HepG2 (cell line): ENCODE measurements around the gene KLB. TPM values are rescaled to one million over a fixed set of nuclear protein-coding genes. Genes with fewer than 3 reads are reported as not detected.
A peak's percentile ranks its signal among the peaks of the same experiment; 100 is the strongest.

Source experiments
- MAF1 ChIP-seq: sonication (generic); formaldehyde crosslinking; IDR thresholded peaks from 2 replicates; pipeline ENCODE4 v1.5.0; 2020; ENCODE audit warnings: missing genetic modification reagents, borderline replicate concordance
- MTF2 ChIP-seq: sonication (generic); formaldehyde crosslinking; IDR thresholded peaks from 2 replicates; pipeline ENCODE4 v1.5.0; 2020; ENCODE audit warnings: missing genetic modification reagents, borderline replicate concordance
- POLR2A ChIP-seq, 2 experiments: IDR thresholded peaks; 2 replicates each; pipeline ENCODE4 v1.6.1; 2011; ENCODE audit warnings: low read depth in 2 of 2, low read length in 2 of 2, mild to moderate bottlenecking in 1 of 2, moderate library complexity in 1 of 2; ENCODE audit not compliant: insufficient read depth in 1 of 2
- POLR2G ChIP-seq: fragments of 200-400 bp; formaldehyde crosslinking; IDR thresholded peaks from 2 replicates; pipeline ENCODE4 v1.6.1; 2018; ENCODE audit warnings: mild to moderate bottlenecking, low read depth, low read length, moderate library complexity
- PRPF4 ChIP-seq: fragments of 200-400 bp; formaldehyde crosslinking; IDR thresholded peaks from 2 replicates; pipeline ENCODE4 v1.6.1; 2016; ENCODE audit warnings: low read length, low read depth; ENCODE audit not compliant: poor library complexity, severe bottlenecking
- SALL1 ChIP-seq: sonication (generic); formaldehyde crosslinking; IDR thresholded peaks from 2 replicates; pipeline ENCODE4 v1.8.0; 2022; ENCODE audit warnings: mild to moderate bottlenecking, missing genetic modification reagents
- SSRP1 ChIP-seq: IDR thresholded peaks from 2 replicates; pipeline ENCODE4 v1.6.1; 2016; ENCODE audit warnings: control low read depth
- XBP1 ChIP-seq: sonication (generic); formaldehyde crosslinking; IDR thresholded peaks from 2 replicates; pipeline ENCODE4 v1.5.0; 2020; ENCODE audit warnings: missing genetic modification reagents
- ZBTB20 ChIP-seq: sonication (generic); formaldehyde crosslinking; IDR thresholded peaks from 2 replicates; pipeline ENCODE4 v1.8.1; 2023; ENCODE audit warnings: missing genetic modification reagents, low read depth, mild to moderate bottlenecking, borderline replicate concordance
- ZBTB25 ChIP-seq: IDR thresholded peaks from 2 replicates; pipeline ENCODE4 v1.6.1; 2018; ENCODE audit warnings: missing genetic modification reagents
- ZFP91 ChIP-seq: sonication (generic); formaldehyde crosslinking; IDR thresholded peaks from 2 replicates; pipeline ENCODE4 v1.9.0; 2022; ENCODE audit warnings: missing genetic modification reagents, mild to moderate bottlenecking, borderline replicate concordance
- ZKSCAN5 ChIP-seq: sonication (generic); formaldehyde crosslinking; IDR thresholded peaks from 2 replicates; pipeline ENCODE4 v1.5.1; 2020; ENCODE audit warnings: mild to moderate bottlenecking, missing genetic modification reagents
- ZNF772 ChIP-seq: sonication (generic); formaldehyde crosslinking; IDR thresholded peaks from 2 replicates; pipeline ENCODE4 v1.5.0; 2020; ENCODE audit warnings: mild to moderate bottlenecking, missing genetic modification reagents
- ZNF816 ChIP-seq: sonication (generic); formaldehyde crosslinking; IDR thresholded peaks from 2 replicates; pipeline ENCODE4 v1.8.0; 2022; ENCODE audit warnings: missing genetic modification reagents, mild to moderate bottlenecking, borderline replicate concordance
- polyA plus RNA-seq, 8 experiments: library from polyadenylated mRNA; depleted of rRNA in 3 of 8; stranded (reverse) in 7 of 8; unstranded in 1 of 8; fragments of >200 nt; fragmentation: Illumina TruSeq in 4 of 8; extraction: Trizol in 4 of 8; gene quantifications; 2 replicates each; pipeline versions ENCODE4 v1.2.1 to v1.2.3, GENCODE V29; 2011 to 2016; ENCODE audit warnings: low read depth in 4 of 8, missing spikeins in 1 of 8, mixed read lengths in 1 of 8; ENCODE audit not compliant: insufficient read depth in 1 of 8
- total RNA-seq, 5 experiments: library from RNA; depleted of rRNA; stranded (reverse); fragments of >200 nt; fragmentation: Illumina TruSeq; extraction: Trizol; gene quantifications; 2 replicates each; pipeline ENCODE4 v1.2.3, GENCODE V29; 2016; ENCODE audit warnings: low read depth in 1 of 5
- TF ChIP-seq, protein P1 (sequence below): IDR thresholded peaks from 2 replicates; pipeline ENCODE4 v1.6.1; 2016; ENCODE audit warnings: missing compliant biosample characterization, missing genetic modification reagents, borderline replicate concordance

KLB gene
- total and polyA plus RNA-seq, 2 of the 13 experiments (the other 11 are each of a cell fraction or from before 2014, with no cell fraction given) = 25.3 to 82.0 TPM

DNA sequence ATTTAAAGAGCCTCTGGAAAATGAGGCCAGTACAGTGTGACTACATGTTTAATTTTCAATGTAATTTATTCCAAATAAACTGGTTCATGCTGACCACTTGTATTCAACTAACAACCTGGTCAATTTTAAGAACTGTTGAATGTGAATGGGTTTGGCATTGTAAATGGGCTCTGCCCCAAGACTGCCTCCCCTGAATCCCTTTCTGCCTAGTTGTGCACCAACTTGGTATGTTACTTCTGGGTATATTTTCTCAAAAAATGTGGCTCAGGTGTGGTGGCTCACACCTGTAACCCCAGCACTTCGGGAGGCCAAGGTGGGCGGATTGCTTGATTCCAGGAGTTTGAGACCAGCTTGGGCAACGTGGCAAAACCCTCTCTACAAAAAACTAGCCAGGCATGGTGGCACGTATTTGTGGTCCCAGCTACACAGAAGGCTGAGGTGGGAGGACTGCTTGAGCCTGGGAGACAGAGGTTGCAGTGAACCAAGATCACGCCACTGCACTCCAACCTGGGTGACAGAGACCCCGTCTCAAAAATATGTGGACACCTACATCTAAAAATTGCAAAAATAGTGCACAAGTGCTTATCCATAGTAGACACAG is 44.8 kb downstream of the KLB start (continued):
- 0 out of 2 replicates have a peak, but pooled peaks have one; percentile 28 for TF ChIP-seq ZFP91 (CRISPR knock-in tag)
- TF ChIP-seq ZBTB25 (CRISPR knock-in tag) = no peak
- TF ChIP-seq ZNF816 (CRISPR knock-in tag) = 0 out of 2 replicates have a peak, but pooled peaks have one; percentile 11
- no peak for TF ChIP-seq ZNF772
- TF ChIP-seq XBP1 = no peak
- no peak for TF ChIP-seq SALL1 (CRISPR knock-in tag)
- TF ChIP-seq MAF1 (CRISPR knock-in tag) = no peak
- TF ChIP-seq, protein P1, sequence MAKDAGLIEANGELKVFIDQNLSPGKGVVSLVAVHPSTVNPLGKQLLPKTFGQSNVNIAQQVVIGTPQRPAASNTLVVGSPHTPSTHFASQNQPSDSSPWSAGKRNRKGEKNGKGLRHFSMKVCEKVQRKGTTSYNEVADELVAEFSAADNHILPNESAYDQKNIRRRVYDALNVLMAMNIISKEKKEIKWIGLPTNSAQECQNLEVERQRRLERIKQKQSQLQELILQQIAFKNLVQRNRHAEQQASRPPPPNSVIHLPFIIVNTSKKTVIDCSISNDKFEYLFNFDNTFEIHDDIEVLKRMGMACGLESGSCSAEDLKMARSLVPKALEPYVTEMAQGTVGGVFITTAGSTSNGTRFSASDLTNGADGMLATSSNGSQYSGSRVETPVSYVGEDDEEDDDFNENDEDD (CRISPR knock-in tag) = no peak
- peak; percentile 33 to 47 for TF ChIP-seq POLR2A (IDR thresholded peaks at IDR 0.05; ENCODE audit: insufficient read depth in 1 of 2, low read depth in 2 of 2, low read length in 2 of 2)
- TF ChIP-seq PRPF4 = no peak
- no peak for TF ChIP-seq ZKSCAN5
- no peak for TF ChIP-seq MTF2
- peak; percentile 73; the same call in 1 of the 2 replicates for TF ChIP-seq SSRP1
- TF ChIP-seq POLR2G = peak; percentile 71
- TF ChIP-seq ZBTB20 (CRISPR knock-in tag) = no peak
- TF ChIP-seq, all 625 proteins: peak for 12
